Tibial nerve (tissue), 4 donors: ENCODE results near the gene GMDS. TPM values are rescaled to one million over a fixed set of nuclear protein-coding genes. Genes with fewer than 3 reads are reported as not detected.
A peak's percentile ranks its signal among the peaks of the same experiment; 100 is the strongest.

Source experiments
- DNase-seq, 2 donors: peaks; one replicate each; pipeline ENCODE4 v3.0.0-alpha.2; 2019; ENCODE audit warnings: low spot score in 2 of 2
- H3K27ac ChIP-seq, 4 donors: fragments of 200-600 bp; sonication (generic) in 3 of 4; one replicate each; pipeline ENCODE4 v1.5.1; 2017 to 2019; ENCODE audit warnings: mild to moderate bottlenecking in 1 of 4
- H3K27me3 ChIP-seq, 2 donors: fragments of 200-600 bp; sonication (generic) in 1 of 2; one replicate each; pipeline versions ENCODE4 v1.5.1 to v1.6.0; 2017 to 2019
- H3K36me3 ChIP-seq, 3 donors: fragments of 200-600 bp; sonication (generic); one replicate each; pipeline ENCODE4 v1.5.1; 2018 to 2019
- H3K4me1 ChIP-seq, 4 donors: fragments of 200-600 bp; sonication (generic) in 3 of 4; one replicate each; pipeline ENCODE4 v1.5.1; 2017 to 2019
- H3K4me3 ChIP-seq, 4 donors: fragments of 200-600 bp; sonication (generic) in 3 of 4; one replicate each; pipeline ENCODE4 v1.5.1; 2017 to 2019; ENCODE audit warnings: mild to moderate bottlenecking in 1 of 4, moderate library complexity in 1 of 4
- H3K9me3 ChIP-seq, 4 donors: fragments of 200-600 bp; sonication (generic) in 3 of 4; one replicate each; pipeline ENCODE4 v1.5.1; 2017 to 2019
- EP300 ChIP-seq, 2 donors: sonication (generic); formaldehyde crosslinking; IDR thresholded peaks; one replicate each; pipeline ENCODE4 v1.6.1; 2017; ENCODE audit warnings: antibody characterized with exemption in 2 of 2, mild to moderate bottlenecking in 1 of 2
- POLR2A ChIP-seq, 2 donors: fragments of 450-650 bp; IDR thresholded peaks; one replicate each; pipeline ENCODE4 v1.6.1; 2017; ENCODE audit warnings: antibody characterized with exemption in 2 of 2, mild to moderate bottlenecking in 2 of 2, moderate library complexity in 2 of 2
- WGBS, 2 donors: methylation state at CpG; one replicate each; pipeline ENCODE4 v1.1.5; 2018; 5-methylcytosine and 5-hydroxymethylcytosine counted together
- total RNA-seq, 4 donors: library from RNA; depleted of rRNA; stranded (reverse); fragments of >200 nt; gene quantifications; one replicate each; pipeline ENCODE4 v1.1.0, GENCODE V29; 2016
- TF ChIP-seq, protein P1 (sequence below), 5 experiments: fragments of 200-600 bp in 3 of 5; fragments of 450-650 bp in 2 of 5; sonication (generic) in 3 of 5; IDR thresholded peaks; one replicate each; pipeline ENCODE4 v1.5.1; 2016 to 2019; ENCODE audit warnings: antibody characterized with exemption in 5 of 5, mild to moderate bottlenecking in 3 of 5, moderate library complexity in 2 of 5

Gene GMDS
- total RNA-seq, 4 donors from 2014 or later = 14.9 to 46.5 (median 32.8) TPM

DNA sequence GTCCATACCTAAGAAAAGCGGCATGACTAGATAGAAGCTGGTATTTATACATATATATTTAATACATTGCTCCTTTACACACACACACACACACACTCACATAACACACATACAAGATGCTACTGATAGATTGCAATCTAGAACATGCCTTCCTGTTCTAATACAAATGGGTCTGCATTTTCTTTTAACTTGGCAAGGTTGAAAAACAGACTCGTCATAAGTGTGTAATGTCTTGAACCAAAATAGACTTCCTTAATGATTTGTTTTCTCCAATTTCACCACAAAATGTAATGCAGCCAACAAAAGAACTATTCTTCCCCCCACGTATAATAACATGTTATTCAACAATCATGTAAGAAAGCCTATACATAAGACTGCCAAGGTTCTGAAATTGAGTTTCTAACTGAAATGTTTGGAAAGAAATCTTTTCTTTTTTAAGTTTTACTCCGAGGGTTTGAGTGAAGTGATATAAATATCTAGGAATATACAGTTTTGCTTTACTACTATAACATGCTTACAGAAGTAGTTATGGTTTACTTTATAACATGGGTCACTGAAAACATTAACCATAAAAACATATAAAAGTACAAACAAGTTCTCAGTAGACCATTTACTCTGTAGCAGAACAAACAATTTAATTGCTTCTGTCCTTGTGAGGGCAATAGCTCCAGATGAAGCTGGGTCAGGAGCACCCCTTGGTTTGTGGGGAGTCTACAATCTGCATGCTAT is 428.2 kb downstream of the GMDS start:
- H3K4me1 ChIP-seq = peaks cover 0 to 54% (median 11%) of the 10 kb centered on the region in 4 donors
- H3K27me3 ChIP-seq = no peaks in the 10 kb centered on the region
- H3K27ac ChIP-seq = peak overlapping the region in 1 of 4 donors; percentile 35
- H3K9me3 ChIP-seq = no peaks in the 10 kb centered on the region
- no peak for DNase-seq
- H3K4me3 ChIP-seq = no peak overlapping the region
- no peak for TF ChIP-seq EP300 (IDR thresholded peaks at IDR 0.05)
- TF ChIP-seq, protein P1, sequence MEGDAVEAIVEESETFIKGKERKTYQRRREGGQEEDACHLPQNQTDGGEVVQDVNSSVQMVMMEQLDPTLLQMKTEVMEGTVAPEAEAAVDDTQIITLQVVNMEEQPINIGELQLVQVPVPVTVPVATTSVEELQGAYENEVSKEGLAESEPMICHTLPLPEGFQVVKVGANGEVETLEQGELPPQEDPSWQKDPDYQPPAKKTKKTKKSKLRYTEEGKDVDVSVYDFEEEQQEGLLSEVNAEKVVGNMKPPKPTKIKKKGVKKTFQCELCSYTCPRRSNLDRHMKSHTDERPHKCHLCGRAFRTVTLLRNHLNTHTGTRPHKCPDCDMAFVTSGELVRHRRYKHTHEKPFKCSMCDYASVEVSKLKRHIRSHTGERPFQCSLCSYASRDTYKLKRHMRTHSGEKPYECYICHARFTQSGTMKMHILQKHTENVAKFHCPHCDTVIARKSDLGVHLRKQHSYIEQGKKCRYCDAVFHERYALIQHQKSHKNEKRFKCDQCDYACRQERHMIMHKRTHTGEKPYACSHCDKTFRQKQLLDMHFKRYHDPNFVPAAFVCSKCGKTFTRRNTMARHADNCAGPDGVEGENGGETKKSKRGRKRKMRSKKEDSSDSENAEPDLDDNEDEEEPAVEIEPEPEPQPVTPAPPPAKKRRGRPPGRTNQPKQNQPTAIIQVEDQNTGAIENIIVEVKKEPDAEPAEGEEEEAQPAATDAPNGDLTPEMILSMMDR (IDR thresholded peaks at IDR 0.05) = no peak
- TF ChIP-seq POLR2A (IDR thresholded peaks at IDR 0.05) = no peak
- 29 to 37% methylated on average over 4 of the region's 4 CpGs for WGBS, 2 donors
- no peaks in the 10 kb centered on the region for H3K36me3 ChIP-seq

GRCh38 chr6:1815827-1816452 is 429.5 kb downstream of the GMDS start:
- Histone ChIP-seq H3K36me3 (no peaks in the 10 kb centered on the region), H3K4me1 (peaks cover 0 to 41% (median 9%) of the 10 kb centered on the region in 4 donors), H3K9me3 (no peaks in the 10 kb centered on the region), H3K4me3 (no peak overlapping the region), H3K27me3 (no peaks in the 10 kb centered on the region), H3K27ac (peak overlapping the region in 2 of 4 donors; percentile 12 to 58)
- DNase-seq = no peak
- no peak for TF ChIP-seq POLR2A (IDR thresholded peaks at IDR 0.05)
- peak in 1 of 2 donors; percentile 59 for TF ChIP-seq EP300 (IDR thresholded peaks at IDR 0.05)
- TF ChIP-seq, protein P1 (IDR thresholded peaks at IDR 0.05) = no peak
- WGBS, 2 donors = 77 to 91% methylated on average over 8 of the region's 8 CpGs

DNA sequence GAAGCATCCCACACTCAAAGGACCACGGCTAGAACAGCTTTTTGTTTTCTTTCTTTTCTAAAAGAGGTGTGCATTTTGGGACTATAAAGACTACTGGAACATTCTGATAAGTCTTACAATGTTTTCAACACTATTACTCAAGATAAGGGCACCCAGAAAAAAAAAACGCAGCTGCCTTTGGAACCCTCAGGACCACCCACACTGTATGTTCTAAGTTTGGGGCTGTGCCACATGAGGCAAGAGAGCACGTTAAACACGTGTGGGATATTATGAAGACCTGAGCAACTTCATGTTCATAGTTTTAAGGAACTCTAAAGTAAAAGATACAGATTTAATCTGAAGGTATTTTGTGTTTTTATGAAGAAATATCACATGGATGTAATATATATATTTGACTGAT is 431.1 kb downstream of the GMDS start:
- Histone ChIP-seq H3K4me1 (peaks cover 0 to 25% (median 3%) of the 10 kb centered on the region in 4 donors), H3K36me3 (no peaks in the 10 kb centered on the region), H3K27ac (peak overlapping the region in 2 of 4 donors; percentile 57 to 66), H3K27me3 (no peaks in the 10 kb centered on the region), H3K4me3 (no peak overlapping the region), H3K9me3 (no peaks in the 10 kb centered on the region)
- no peak for TF ChIP-seq POLR2A (IDR thresholded peaks at IDR 0.05)
- TF ChIP-seq EP300 (IDR thresholded peaks at IDR 0.05) = peak in 1 of 2 donors; percentile 15
- DNase-seq = no peak
- WGBS, 2 donors = 52 to 62% methylated on average over 4 of the region's 4 CpGs

- Histone ChIP-seq H3K4me1 (peaks cover 0 to 13% (median 3%) of the 10 kb centered on the region in 4 donors), H3K4me3 (no peak overlapping the region), H3K27ac (no peak overlapping the region), H3K27me3 (no peaks in the 10 kb centered on the region), H3K9me3 (no peaks in the 10 kb centered on the region), H3K36me3 (no peaks in the 10 kb centered on the region)
- WGBS, 2 donors = 63 to 64% methylated on average over 2 of the region's 2 CpGs
- no peak for DNase-seq
- TF ChIP-seq POLR2A (IDR thresholded peaks at IDR 0.05) = no peak
- TF ChIP-seq, protein P1 (IDR thresholded peaks at IDR 0.05) = no peak
- no peak for TF ChIP-seq EP300 (IDR thresholded peaks at IDR 0.05)
These were observed 432.9 kb downstream of the GMDS start for GRCh38 chr6:1812487-1812886.

- Histone ChIP-seq H3K27me3 (no peaks in the 10 kb centered on the region), H3K36me3 (no peaks in the 10 kb centered on the region), H3K9me3 (no peaks in the 10 kb centered on the region), H3K4me1 (peaks cover 0 to 8% (median 3%) of the 10 kb centered on the region in 4 donors), H3K4me3 (no peak overlapping the region), H3K27ac (no peak overlapping the region)
- no peak for DNase-seq
- TF ChIP-seq EP300 (IDR thresholded peaks at IDR 0.05) (no peak), POLR2A (IDR thresholded peaks at IDR 0.05) (no peak)
- TF ChIP-seq, protein P1 (IDR thresholded peaks at IDR 0.05) = no peak
- 92 to 94% methylated on average over 7 of the region's 7 CpGs for WGBS, 2 donors
These were observed 433.4 kb downstream of the GMDS start for GRCh38 chr6:1812034-1812433.
